A549 treated with CpdA at 1 μM for 4 hours (cell line): ENCODE measurements around the gene UBE2D4. TPM values are rescaled to one million over a fixed set of nuclear protein-coding genes. Genes with fewer than 3 reads are reported as not detected.

ENCODE experiments used
- total RNA-seq: library from RNA; stranded (reverse); fragments of 200-300 nt; extraction: Qiagen RNA extraction; gene quantifications from 5 replicates; pipeline ENCODE4 v1.2.3, GENCODE V29; 2022; ENCODE audit warnings: low read depth

The UBE2D4 gene
- 9.5 to 11.7 TPM (median 10.4 TPM) in 5 replicates for total RNA-seq

GRCh38 chr7:43925984-43926797 is at the start of gene UBE2D4:
Gene UBE2D4, plus strand, starts transcription at chr7:43926436. Its CDS starts 97 bp downstream, at chr7:43926533.

GRCh38 chr7:43906331-43907010 is 19.8 kb upstream of the UBE2D4 start, which contains the start of gene URGCP:
Gene URGCP, minus strand, starts transcription at chr7:43906596. Its CDS starts 21 bp downstream, at chr7:43906575.

GRCh38 chr7:43997532-43997931 is 71.3 kb downstream of the UBE2D4 start, which contains the start of gene SPDYE1:
Gene SPDYE1, plus strand, starts transcription at chr7:43997897. Its CDS starts 2,053 bp downstream, at chr7:43999950.

Other genes starting within 250 kb of the UBE2D4 start
- gene COA1, start 196.9 kb upstream of the UBE2D4 start, total RNA-seq: 88.5 to 97.2 TPM (median 92.2 TPM) in 5 replicates
- 67.9 to 82.0 TPM (median 70.3 TPM) in 5 replicates for gene BLVRA, start 167.8 kb upstream of the UBE2D4 start, total RNA-seq
- gene MRPS24, start 56.9 kb upstream of the UBE2D4 start, total RNA-seq: 225 to 269 TPM (median 243 TPM) in 5 replicates
- 25.8 to 29.6 TPM (median 28.3 TPM) in 5 replicates for gene URGCP, start 19.8 kb upstream of the UBE2D4 start, total RNA-seq
- gene SPDYE1, start 71.5 kb downstream of the UBE2D4 start, total RNA-seq: not detected in 5 replicates
- 61.7 to 70.9 TPM (median 66.3 TPM) in 5 replicates for gene DBNL, start 118.3 kb downstream of the UBE2D4 start, total RNA-seq
- gene PGAM2, start 139.1 kb downstream of the UBE2D4 start, total RNA-seq: not detected in 5 replicates
- 5.7 to 9.1 TPM (median 8.1 TPM) in 5 replicates for gene POLM, start 156.1 kb downstream of the UBE2D4 start, total RNA-seq
- gene AEBP1, start 177.9 kb downstream of the UBE2D4 start, total RNA-seq: 0.05 TPM in 1 of 5 replicates, not detected in the others
- 137 to 168 TPM (median 158 TPM) in 5 replicates for gene POLD2, start 197.1 kb downstream of the UBE2D4 start, total RNA-seq
- gene MYL7, start 214.9 kb downstream of the UBE2D4 start, total RNA-seq: not detected in 5 replicates